Adrenal gland (tissue), 12 donors: ENCODE data around the gene CFAP77. TPM values are rescaled to one million over a fixed set of nuclear protein-coding genes. Genes with fewer than 3 reads are reported as not detected.

Source experiments
- DNase-seq, 7 donors: peaks; one replicate each; pipeline ENCODE4 v3.0.0-alpha.2; 2019 to 2020
- H3K27ac ChIP-seq, 5 donors: fragments of 200-600 bp; sonication (generic) in 4 of 5; 1 replicate in 3 of 5; 2 replicates in 2 of 5; pipeline versions ENCODE4 v1.5.1 to v1.8.0; 2016 to 2020; ENCODE audit warnings: mild to moderate bottlenecking in 1 of 5
- H3K27me3 ChIP-seq: fragments of 200-600 bp; 2 replicates; pipeline ENCODE4 v1.8.0; 2021
- H3K36me3 ChIP-seq, 2 donors: fragments of 200-600 bp; replicated peaks in 1 of 2; 1 replicate in 1 of 2; 2 replicates in 1 of 2; pipeline versions ENCODE4 v1.5.1 to v1.8.0; 2018 to 2022
- H3K4me1 ChIP-seq, 2 donors: fragments of 200-600 bp; replicated peaks in 1 of 2; 1 replicate in 1 of 2; 2 replicates in 1 of 2; pipeline versions ENCODE4 v1.5.1 to v1.8.0; 2018 to 2021
- H3K4me3 ChIP-seq, 4 donors: fragments of 200-600 bp; sonication (generic) in 3 of 4; one replicate each; pipeline ENCODE4 v1.5.1; 2016 to 2018
- H3K9me3 ChIP-seq, 3 donors: fragments of 200-600 bp; sonication (generic) in 1 of 3; replicated peaks in 1 of 3; 1 replicate in 2 of 3; 2 replicates in 1 of 3; pipeline versions ENCODE4 v1.5.1 to v1.8.0; 2016 to 2021
- POLR2A ChIP-seq, 2 donors: fragments of 450-650 bp; IDR thresholded peaks; one replicate each; pipeline ENCODE4 v1.6.1; 2017; ENCODE audit warnings: antibody characterized with exemption in 2 of 2, mild to moderate bottlenecking in 2 of 2, moderate library complexity in 1 of 2
- whole genome bisulfite sequencing, 4 donors: extraction: QIAGEN DNeasy Blood & Tissue Kit in 2 of 4; methylation state at CpG; one replicate each; pipeline versions ENCODE4 v1.1.5 to v1.1.7; 2013 to 2017; 5-methylcytosine and 5-hydroxymethylcytosine counted together
- intact Hi-C, 2 donors: fragments of 100-400 bp; cut with DNase I; formaldehyde crosslinking; loops; one replicate each; pipeline versions ENCODE4 v1.14.1 to v1.15.0; 2022 to 2023
- polyA plus RNA-seq, 3 donors: library from polyadenylated mRNA; stranded (reverse); fragments of 200-250 nt in 2 of 3; fragments of 350-450 nt in 1 of 3; fragmentation: Illumina TruSeq in 1 of 3; extraction: RNeasy Lipid Tissue Mini Kit (QIAGEN cat#74804) in 1 of 3; gene quantifications; one replicate each; pipeline ENCODE4 v1.2.3, GENCODE V29; 2013 to 2014
- total RNA-seq, 9 donors: library from RNA; depleted of rRNA in 4 of 9; stranded (reverse); fragments of >200 nt in 4 of 9; fragments of 120-200 nt in 1 of 9; fragmentation: NEBNext Ultra II Directional in 1 of 9; extraction: Animal tissue kit (Norgen Biotek cat#: 25700) in 1 of 9; gene quantifications; one replicate each; pipeline versions ENCODE4 v1.1.0 to v1.2.4, GENCODE V29; 2013 to 2023
- TF ChIP-seq, protein P1 (sequence below), 6 experiments: fragments of 450-650 bp in 4 of 6; fragments of 200-600 bp in 2 of 6; sonication (generic) in 1 of 6; IDR thresholded peaks; 1 replicate in 5 of 6; 2 replicates in 1 of 6; pipeline versions ENCODE4 v1.5.1 to v1.8.0; 2016 to 2021; ENCODE audit warnings: antibody characterized with exemption in 6 of 6, mild to moderate bottlenecking in 2 of 6, moderate library complexity in 1 of 6
- donor health status: healthy with polysubstance abuse.
- donor health status: Bipolar disorder and iron deficiency.
- donor health status: DM: yes; HTN: yes; CAD: no.
- donor health status: DM: no; HTN: no; CAD: no.
- donor health status: DM: no; HTN: no; CAD: no.
- donor health status: DM: yes; HTN: yes; CAD: no.

CFAP77 gene
- total and polyA plus RNA-seq, 12 donors = not detected

DNA sequence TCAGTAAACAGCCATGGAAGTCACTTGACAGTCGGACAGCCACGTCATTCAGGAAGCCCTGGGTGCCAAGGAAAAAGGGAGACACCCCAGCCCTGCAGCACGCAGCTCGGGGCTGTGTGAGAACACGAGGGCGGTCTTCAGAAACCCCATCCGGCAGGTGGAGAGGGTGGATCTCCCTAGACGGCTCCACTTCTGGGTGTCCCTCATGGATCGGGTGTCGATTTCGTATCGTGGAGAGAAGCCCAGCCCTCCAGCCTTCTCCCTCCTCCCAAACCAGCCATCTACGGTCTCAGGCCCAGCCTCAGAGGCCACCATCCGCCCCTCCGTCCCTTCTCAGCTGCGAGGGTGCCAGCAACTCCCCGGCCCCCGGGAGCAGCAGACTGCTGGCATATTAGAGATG lies 106.9 kb downstream of the CFAP77 start:
- Histone ChIP-seq H3K36me3 (no peaks in the 10 kb centered on the region), H3K27ac (no peak overlapping the region), H3K9me3 (no peaks in the 10 kb centered on the region), H3K4me1 (no peaks in the 10 kb centered on the region), H3K4me3 (no peak overlapping the region), H3K27me3 (peaks cover 6% of the 10 kb centered on the region)
- TF ChIP-seq, protein P1, sequence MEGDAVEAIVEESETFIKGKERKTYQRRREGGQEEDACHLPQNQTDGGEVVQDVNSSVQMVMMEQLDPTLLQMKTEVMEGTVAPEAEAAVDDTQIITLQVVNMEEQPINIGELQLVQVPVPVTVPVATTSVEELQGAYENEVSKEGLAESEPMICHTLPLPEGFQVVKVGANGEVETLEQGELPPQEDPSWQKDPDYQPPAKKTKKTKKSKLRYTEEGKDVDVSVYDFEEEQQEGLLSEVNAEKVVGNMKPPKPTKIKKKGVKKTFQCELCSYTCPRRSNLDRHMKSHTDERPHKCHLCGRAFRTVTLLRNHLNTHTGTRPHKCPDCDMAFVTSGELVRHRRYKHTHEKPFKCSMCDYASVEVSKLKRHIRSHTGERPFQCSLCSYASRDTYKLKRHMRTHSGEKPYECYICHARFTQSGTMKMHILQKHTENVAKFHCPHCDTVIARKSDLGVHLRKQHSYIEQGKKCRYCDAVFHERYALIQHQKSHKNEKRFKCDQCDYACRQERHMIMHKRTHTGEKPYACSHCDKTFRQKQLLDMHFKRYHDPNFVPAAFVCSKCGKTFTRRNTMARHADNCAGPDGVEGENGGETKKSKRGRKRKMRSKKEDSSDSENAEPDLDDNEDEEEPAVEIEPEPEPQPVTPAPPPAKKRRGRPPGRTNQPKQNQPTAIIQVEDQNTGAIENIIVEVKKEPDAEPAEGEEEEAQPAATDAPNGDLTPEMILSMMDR (IDR thresholded peaks at IDR 0.05) = no peak
- no peak for TF ChIP-seq POLR2A (IDR thresholded peaks at IDR 0.05)
- 63 to 66% (median 66%) methylated on average over 15 to 18 of the region's 18 CpGs for WGBS, 4 donors
- no peak for DNase-seq
- intact Hi-C loops = no loop called here

DNA sequence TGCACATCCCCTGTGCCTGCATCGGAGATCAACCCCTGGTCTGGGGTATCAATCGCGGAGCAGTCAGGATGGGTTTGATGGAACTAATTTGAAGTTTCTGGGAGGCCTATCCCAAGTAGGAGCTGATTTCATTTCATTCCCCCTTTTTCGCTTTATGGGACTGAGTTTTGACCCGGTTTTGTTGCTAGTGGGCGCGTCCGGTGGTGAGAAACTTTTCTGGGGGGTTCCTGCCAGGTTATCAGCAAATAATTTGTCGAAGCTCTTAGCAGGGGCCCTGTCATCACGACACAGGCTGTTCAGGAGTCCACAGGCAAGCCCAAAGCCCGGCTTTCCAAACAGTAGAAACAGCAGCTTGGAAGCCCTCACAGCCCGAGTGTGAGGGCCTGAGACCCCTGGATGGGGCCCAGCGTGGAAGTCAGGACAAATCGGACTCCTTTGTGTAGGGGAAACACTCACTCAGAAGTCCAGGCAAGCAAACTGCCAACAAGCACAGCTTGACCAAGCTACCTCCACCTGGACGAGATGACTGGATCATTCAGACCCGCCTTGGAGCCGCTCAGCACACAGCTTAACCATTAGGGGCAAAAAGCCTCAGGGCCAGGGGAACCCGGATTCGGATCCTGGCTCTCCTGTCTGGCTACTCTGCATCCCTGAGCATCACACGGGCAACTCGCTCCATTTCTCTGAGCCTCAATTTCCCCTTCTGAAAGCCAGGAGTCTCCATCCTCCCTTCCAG lies 108.0 kb downstream of the CFAP77 start:
- Histone ChIP-seq H3K36me3 (no peaks in the 10 kb centered on the region), H3K27me3 (peaks cover 6% of the 10 kb centered on the region), H3K4me1 (no peaks in the 10 kb centered on the region), H3K4me3 (no peak overlapping the region), H3K27ac (no peak overlapping the region), H3K9me3 (no peaks in the 10 kb centered on the region)
- intact Hi-C loops = no loop called here
- WGBS, 4 donors = 74 to 77% (median 75%) methylated on average over 15 to 21 of the region's 21 CpGs
- DNase-seq = no peak
- TF ChIP-seq, protein P1 (IDR thresholded peaks at IDR 0.05) = no peak
- TF ChIP-seq POLR2A (IDR thresholded peaks at IDR 0.05) = no peak

DNA sequence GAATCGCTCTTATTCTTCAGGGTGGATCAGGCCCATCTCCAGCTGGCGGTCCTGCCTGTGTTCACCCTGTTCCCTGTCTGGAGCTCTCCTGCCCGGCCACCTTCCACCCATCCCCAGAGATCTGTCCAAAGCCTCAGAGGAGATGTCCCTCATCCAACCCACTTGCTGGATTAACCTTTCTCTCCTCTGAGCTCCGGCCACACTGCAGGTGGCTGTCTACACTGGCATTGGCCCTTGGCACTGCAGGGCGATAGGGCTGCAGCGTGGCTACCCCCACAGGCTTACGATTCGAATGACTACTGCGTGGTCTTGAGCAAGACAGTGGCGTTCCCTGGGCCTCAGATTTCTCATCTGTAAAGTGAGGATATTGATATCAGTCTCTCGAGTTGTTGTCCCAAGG lies 108.6 kb downstream of the CFAP77 start:
- Histone ChIP-seq H3K36me3 (no peaks in the 10 kb centered on the region), H3K27ac (no peak overlapping the region), H3K27me3 (peaks cover 2% of the 10 kb centered on the region), H3K9me3 (no peaks in the 10 kb centered on the region), H3K4me3 (no peak overlapping the region), H3K4me1 (no peaks in the 10 kb centered on the region)
- 76 to 88% (median 84%) methylated on average over 11 of the region's 11 CpGs for WGBS, 4 donors
- intact Hi-C loops = no loop called here
- TF ChIP-seq, protein P1 (IDR thresholded peaks at IDR 0.05) = no peak
- no peak for TF ChIP-seq POLR2A (IDR thresholded peaks at IDR 0.05)
- DNase-seq = no peak

DNA sequence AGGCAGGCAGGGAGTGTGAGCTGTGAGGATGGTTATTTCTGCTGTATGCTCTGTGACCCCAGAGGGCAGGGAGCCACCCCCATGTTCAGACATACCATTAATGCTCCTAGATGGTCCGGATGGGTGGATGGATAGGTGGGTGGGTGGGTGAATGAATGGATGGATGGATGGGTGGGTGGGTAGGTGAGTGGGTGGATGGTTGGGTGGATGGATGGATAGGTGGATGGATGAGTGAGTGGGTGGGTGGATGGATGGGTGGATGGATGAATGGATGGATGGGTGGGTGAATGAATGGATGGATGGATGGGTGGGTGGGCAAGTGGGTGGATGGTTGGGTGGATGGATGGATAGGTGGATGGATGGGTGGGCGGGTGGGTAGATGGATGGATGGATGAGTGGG lies 109.0 kb downstream of the CFAP77 start:
- no peak for TF ChIP-seq POLR2A (IDR thresholded peaks at IDR 0.05)
- TF ChIP-seq, protein P1 (IDR thresholded peaks at IDR 0.05) = no peak
- intact Hi-C loops = no loop called here
- H3K27me3 ChIP-seq = no peaks in the 10 kb centered on the region
- no peaks in the 10 kb centered on the region for H3K36me3 ChIP-seq
- no peak for DNase-seq
- H3K27ac ChIP-seq = no peak overlapping the region
- WGBS, 4 donors = 50 to 77% (median 66%) methylated on average over 2 of the region's 2 CpGs
- H3K9me3 ChIP-seq = no peaks in the 10 kb centered on the region
- H3K4me3 ChIP-seq = no peak overlapping the region
- H3K4me1 ChIP-seq = no peaks in the 10 kb centered on the region
